ENCODE results near the gene CLEC2A.

CLEC2A gene

DNA sequence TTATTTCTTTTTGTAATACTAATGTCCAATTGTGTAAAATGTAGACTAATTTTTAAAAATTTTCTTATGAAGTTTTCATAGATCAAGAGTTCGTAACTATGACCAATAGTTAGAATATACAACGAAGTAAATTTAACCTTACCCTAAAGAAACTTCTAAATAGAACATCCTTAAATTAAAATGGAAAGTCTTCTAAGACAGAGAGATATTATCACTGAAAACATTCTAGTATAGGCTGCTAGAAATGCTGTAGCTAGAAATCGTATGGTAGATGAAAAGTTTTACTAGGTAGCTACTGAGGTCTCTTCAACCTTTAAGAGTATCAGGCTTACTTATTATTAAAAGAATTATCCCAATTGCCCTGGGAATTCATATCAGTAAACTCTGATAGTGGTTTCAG, 925 bp downstream of the CLEC2A start:
- DNase-seq, result no peak

- DNase-seq, result no peak
Observed at GRCh38 chr12:9928607-9929006, 3.6 kb downstream of the CLEC2A start.

DNA sequence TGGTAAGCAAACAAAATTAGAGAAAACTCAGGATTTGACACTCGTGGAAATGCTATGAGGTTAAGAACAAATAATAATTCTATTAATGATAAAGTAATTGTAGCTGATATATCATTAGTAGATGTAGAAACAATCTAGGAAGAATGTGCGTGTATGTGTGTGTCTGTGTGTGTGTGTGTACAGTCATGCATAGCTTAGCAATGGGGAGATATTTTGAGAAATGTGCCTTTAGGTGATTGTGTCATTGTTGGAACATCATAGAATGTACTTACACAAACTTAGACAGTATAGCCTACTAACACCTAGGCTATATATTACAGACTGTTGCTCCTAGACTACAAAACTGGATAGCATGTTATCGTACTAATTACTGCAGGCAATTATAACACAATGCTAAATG, 5.3 kb downstream of the CLEC2A start:
- DNase-seq, result no peak

GRCh38 chr12:9925705-9926393, 6.3 kb downstream of the CLEC2A start:
- DNase-seq, result no peak

- no peak for DNase-seq
Observed at GRCh38 chr12:9922429-9922828, 9.7 kb downstream of the CLEC2A start.

DNA sequence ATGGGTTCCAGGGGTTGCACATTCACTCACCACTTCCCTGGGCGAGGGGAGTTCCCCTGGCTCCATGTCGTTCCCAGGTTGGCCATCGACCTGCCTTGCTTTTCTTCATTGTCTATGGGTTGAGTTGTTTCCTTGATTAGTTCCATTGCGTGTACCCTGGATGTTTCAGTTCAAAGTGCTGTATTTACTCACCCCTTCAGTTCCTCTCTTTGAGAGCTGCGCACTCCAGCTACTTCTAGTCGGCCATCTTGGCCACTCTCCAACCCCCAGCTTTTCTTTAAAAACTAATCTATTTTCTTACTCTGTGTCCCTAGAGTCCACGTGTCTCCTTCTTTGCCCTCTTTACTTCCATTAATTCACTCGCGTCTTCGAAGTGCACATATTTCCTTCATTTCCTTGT, 11.7 kb downstream of the CLEC2A start:
- DNase-seq, result no peak

- DNase-seq, result no peak
Observed at GRCh38 chr12:9919443-9919842, 12.7 kb downstream of the CLEC2A start.

DNA sequence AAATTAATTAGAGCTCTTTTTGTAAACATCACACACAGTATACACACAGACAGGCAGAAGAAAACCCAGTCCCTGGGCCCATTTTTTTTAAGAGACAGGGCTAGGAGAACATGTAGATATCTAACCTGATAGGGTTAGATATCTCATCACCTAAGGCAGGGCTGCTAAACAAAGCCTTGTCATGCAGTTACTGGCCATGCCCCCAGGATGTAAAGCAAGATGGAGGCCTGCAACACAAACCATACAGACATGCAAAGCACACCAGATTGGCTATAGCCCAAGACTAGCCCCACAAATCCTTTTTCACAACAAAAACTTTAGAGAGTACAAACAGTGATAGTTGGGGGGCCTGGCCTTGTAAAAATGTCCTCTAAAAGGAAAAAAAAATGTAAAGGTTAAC, 20.5 kb downstream of the CLEC2A start:
- DNase-seq, result no peak

DNA sequence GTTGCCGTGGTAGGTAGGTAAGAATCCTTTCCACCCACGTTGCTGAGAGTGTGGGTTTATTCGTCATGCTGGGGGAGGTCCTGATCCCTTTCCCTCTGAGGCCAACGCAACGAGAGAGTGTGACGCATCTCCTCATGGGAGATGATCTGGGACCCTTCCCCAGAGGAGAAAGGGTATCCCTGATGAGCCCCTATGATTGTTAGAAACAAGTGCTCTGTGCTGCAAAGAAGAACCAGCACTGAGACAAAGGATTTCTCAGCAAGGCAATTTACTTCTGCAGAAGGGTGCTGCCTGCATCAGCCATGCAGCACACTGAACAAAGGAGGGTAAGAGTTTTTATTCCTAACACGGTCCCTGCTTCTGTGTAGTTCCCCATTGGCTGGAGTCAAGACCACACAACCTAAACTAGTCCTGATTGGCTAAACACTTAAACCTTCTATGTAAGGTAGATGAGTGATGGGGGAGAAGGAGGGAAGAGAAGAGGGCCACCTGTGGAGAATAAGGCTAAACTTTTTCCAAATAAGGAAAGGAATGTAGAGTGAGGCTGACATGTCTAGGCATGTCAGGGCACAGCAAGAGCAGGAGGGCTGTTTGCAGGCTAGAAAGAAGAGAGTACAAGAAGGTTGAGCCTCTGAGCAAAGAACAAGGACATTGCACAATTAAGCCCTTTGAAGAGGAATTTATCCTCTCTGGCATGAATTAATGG, 21.3 kb downstream of the CLEC2A start:
- no peak for DNase-seq

GRCh38 chr12:9909724-9910123, 22.4 kb downstream of the CLEC2A start:
- DNase-seq, result no peak

- no peak for DNase-seq
Observed at GRCh38 chr12:9908350-9908749, 23.8 kb downstream of the CLEC2A start.

GRCh38 chr12:9907769-9908168, 24.4 kb downstream of the CLEC2A start:
- no peak for DNase-seq

GRCh38 chr12:9906873-9907272, 25.3 kb downstream of the CLEC2A start:
- no peak for DNase-seq

- DNase-seq, result no peak
Observed at GRCh38 chr12:9902539-9903228, 29.5 kb downstream of the CLEC2A start.

GRCh38 chr12:9900930-9901329, 31.2 kb downstream of the CLEC2A start:
- no peak for DNase-seq

DNA sequence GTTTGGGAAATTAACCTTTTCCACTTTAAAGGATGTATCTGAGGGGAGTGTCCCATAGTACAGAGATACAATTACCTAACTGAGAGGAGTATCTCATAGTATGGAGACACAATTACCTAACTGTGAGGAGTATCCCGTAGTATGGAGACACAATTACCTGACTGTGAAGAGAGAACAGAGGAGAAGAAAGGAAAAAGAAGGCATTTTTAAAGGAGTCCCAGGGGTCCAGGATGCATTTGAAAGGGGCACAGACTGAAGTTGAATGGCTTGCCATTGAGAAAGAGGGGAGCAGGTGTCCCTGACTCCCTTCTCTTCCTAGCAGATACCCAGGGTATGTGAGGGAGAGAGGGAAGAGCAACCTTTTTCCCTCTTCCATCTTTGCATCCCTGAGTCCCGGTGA, 33.0 kb downstream of the CLEC2A start:
- DNase-seq, result no peak

- no peak for DNase-seq
Observed at GRCh38 chr12:9897535-9897934, 34.6 kb downstream of the CLEC2A start.

DNA sequence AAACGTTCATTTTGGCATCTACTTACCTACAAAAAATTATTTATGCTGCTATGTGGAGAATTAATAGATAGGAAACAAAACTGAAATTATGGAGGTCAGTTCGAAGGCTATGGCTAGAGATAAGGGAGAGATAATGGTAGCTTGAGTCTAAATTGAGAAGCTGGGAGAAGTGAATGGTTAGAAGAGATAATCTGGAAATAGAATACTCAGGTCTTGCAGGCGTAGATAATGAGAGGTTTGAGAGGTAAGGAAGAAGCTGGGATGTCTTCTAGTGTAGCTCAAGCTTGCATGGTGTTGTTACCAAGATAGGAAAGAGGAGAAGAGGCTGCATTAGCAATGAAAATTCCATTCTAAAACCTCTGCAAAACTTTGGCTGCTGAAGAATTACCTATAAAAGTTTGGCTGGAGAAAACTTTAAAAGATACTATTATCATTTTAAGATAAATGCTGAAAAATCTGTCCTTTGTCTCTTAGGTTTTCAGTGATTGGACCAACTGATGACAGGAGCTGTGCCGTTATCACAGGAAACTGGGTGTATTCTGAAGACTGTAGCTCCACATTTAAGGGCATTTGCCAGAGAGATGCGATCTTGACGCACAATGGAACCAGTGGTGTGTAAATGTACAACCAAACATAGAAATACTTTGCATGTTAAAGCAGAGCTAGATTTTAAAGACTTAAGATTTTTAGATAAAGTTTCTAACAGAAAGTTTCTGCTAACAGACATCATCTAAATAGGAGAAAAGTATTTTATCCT, 36.8 kb downstream of the CLEC2A start:
- no peak for DNase-seq

DNA sequence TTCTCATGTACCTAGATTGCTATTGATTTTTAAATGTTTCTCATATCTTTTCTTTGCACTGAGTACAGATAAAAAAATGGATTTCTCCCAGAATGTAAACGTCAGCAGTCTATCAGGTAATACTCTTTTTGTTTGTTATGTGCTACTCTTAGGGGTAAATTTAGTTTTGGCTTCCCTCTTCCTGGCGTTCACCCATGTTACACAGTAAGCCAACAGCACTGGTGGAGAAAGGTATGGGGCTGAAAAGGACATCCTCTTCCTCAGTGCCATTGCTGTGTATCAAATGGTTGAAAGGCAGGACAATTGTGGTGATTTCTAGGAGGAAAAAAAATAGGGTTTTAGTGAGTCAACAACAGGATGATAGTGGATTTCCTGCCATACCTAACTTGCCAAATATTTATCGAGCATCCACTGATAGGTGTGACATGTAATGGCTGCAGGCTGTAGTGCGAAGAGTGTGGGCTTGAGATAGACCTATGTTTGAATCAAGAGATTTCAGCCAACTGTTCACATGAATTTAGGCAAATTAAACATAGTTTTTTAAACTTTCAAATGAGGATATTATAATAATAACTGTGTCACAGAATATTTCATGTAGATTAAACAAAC, 43.4 kb downstream of the CLEC2A start:
- DNase-seq, result no peak

DNA sequence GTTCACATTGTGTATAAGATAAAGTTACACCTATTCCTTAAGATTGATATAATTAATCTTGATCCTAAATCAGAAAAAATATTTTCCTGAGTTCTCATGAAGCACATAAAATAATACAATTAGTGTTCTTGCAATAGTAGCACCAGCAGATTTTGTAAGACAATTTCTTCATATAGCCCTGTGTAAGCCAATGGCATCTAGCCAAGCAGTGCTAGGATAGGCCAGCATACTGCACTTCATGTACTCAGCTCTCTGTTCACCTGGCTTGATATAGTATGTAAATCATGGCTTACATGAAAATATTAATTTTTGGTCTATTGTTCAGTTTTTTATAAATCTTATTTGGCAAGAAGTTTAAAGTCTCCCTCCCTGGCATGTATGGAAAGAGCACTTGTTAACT, 49.0 kb downstream of the CLEC2A start:
- DNase-seq, result no peak

- no peak for DNase-seq
Observed at GRCh38 chr12:9881988-9882387, 50.2 kb downstream of the CLEC2A start.

DNA sequence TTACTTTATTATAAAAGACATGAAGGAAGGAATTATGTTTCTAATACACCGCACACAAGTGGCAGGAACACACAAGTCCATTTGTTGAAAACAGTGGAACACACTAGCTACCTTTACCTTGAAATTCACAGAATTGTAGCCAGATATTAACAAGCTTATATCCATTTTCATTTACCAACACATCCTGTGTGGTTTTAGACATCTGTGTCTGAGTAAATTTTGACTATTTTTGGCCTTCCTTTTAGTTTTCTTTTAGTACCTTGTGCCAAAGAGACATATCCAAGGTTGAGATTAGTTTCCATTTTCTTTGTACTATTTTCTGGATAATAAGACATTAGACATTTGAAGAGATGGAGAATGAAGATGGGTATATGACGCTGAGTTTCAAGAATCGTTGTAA, 50.9 kb downstream of the CLEC2A start, which contains the start of gene KLRF2:
Gene KLRF2, plus strand, starts transcription at position 244 of the 400 bp plus-strand sequence. Its CDS starts 107 bp downstream, at position 351.
- DNase-seq, result no peak
